ENCODE measurements around the gene ERN1.

Gene ERN1

DNA sequence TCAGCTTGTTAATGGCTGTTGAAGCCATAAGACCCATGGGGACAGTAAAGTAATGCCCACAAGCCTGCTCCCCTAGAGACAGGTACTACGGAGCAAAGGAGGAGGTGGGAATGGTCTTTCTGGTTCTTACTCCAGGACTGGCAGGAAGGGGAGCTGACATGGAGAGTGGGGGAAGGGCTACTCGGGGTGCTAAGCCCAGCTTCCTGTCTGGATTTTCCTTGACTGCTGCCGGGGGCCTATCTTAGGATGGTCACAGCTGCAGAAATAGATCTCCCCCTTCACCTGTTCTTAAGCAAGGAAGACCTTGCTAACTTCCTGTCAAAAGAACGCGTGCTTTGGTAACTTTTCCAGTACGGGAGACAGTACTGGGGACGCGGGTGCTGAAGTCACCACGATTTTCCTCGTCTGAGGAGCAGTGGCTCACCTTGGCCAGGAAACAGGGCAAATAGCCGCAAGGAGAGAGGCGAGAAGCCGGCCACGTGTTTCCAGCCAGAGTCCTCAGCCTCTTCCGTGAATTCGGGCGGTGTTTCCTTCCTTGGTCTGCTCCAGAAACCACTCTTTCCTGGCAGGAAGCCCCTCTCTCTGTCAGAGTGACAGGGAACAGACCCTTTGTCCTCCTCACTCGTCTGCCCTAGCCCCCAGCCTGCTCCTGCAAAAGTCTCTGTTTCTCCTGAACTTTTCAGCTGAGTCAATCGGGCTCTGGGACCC, 132.4 kb downstream of the ERN1 start:
- Mint-ChIP-seq H3K27me3 (ENCODE audit: low read depth) (peaks cover 32% of the 10 kb centered on the region), H3K4me1 (peaks cover 18% of the 10 kb centered on the region), H3K4me3 (peak overlapping the region; percentile 82 to 89 (median 86)), H3K36me3 (ENCODE audit: low read depth) (no peaks in the 10 kb centered on the region), H3K9me3 (no peaks in the 10 kb centered on the region), H3K27ac (no peak overlapping the region)
- TF ChIP-seq, protein P1, sequence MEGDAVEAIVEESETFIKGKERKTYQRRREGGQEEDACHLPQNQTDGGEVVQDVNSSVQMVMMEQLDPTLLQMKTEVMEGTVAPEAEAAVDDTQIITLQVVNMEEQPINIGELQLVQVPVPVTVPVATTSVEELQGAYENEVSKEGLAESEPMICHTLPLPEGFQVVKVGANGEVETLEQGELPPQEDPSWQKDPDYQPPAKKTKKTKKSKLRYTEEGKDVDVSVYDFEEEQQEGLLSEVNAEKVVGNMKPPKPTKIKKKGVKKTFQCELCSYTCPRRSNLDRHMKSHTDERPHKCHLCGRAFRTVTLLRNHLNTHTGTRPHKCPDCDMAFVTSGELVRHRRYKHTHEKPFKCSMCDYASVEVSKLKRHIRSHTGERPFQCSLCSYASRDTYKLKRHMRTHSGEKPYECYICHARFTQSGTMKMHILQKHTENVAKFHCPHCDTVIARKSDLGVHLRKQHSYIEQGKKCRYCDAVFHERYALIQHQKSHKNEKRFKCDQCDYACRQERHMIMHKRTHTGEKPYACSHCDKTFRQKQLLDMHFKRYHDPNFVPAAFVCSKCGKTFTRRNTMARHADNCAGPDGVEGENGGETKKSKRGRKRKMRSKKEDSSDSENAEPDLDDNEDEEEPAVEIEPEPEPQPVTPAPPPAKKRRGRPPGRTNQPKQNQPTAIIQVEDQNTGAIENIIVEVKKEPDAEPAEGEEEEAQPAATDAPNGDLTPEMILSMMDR (IDR thresholded peaks at IDR 0.05; ENCODE audit: unreplicated experiment in 3 of 3), result no peak

DNA sequence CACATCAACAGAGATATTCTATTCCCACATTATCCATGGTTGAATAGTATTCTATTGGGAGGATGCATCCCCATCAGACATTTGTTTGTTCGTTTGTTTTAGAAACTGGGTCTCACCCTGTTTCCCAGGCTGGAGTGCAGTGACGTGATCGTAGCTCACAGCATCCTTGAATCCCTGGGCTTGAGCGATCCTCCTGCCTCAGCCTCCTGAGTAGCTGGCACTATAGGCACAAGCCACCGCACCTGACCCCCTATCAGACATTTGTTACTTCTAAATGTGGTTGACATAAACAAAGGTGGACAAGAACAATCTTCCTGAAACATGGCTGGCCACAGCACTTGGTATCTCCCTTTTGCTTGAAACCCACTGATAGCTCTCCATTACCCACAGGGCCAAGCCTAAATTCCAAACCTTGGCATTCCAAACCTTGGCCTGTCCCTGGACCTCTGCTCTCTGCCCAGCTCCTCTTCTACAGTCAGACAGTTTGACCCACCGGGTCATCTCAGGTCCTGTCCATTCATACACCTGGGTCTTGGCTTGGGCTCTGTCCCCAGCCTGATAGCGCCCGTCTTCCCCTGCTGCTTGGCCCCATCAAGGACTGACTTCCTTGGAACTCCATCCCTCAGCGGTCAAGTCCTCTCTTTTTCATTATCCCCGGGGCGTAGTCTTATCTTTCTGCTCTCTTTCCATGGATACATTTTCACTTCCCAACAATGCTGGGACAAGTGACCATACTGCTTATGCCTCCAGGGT, 133.3 kb downstream of the ERN1 start:
- TF ChIP-seq, protein P1 (IDR thresholded peaks at IDR 0.05; ENCODE audit: unreplicated experiment in 3 of 3), result no peak
- no peaks in the 10 kb centered on the region for H3K9me3 Mint-ChIP-seq
- H3K27ac Mint-ChIP-seq, result no peak overlapping the region
- peaks cover 41% of the 10 kb centered on the region for H3K27me3 Mint-ChIP-seq (ENCODE audit: low read depth)
- H3K36me3 Mint-ChIP-seq (ENCODE audit: low read depth), result no peaks in the 10 kb centered on the region
- H3K4me3 Mint-ChIP-seq, result peak overlapping the region in 2 of 3 experiments; percentile 82 to 86
- peaks cover 18% of the 10 kb centered on the region for H3K4me1 Mint-ChIP-seq

DNA sequence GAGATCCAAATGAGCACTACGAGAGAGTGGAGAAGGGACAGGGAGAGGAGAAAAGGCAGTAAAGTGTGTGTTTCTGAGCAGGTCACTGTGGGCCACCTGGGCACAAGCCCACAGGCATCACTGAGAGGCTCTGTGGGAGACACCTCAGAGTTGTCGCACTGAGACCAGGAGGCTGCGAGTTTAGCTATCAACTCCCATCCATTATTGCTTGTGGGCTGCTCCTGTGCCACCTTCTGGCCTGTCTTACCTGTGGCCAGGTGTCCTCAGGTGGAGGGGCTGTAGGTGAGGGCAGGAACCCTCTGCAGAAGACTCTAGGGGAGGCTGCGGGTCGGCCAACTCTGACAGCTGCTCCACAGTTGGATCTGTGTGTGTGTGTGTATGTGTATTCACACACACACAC, 134.3 kb downstream of the ERN1 start:
- Mint-ChIP-seq H3K36me3 (ENCODE audit: low read depth) (no peaks in the 10 kb centered on the region), H3K4me3 (peak overlapping the region; percentile 38 to 50 (median 40)), H3K9me3 (no peaks in the 10 kb centered on the region), H3K4me1 (peaks cover 22% of the 10 kb centered on the region), H3K27me3 (ENCODE audit: low read depth) (peaks cover 45% of the 10 kb centered on the region), H3K27ac (no peak overlapping the region)
- TF ChIP-seq, protein P1 (IDR thresholded peaks at IDR 0.05; ENCODE audit: unreplicated experiment in 3 of 3), result no peak

GRCh38 chr17:63993368-63993985, 136.5 kb downstream of the ERN1 start:
- Mint-ChIP-seq H3K27ac (no peak overlapping the region), H3K4me1 (peaks cover 25% of the 10 kb centered on the region), H3K36me3 (ENCODE audit: low read depth) (no peaks in the 10 kb centered on the region), H3K27me3 (ENCODE audit: low read depth) (peaks cover 46% of the 10 kb centered on the region), H3K9me3 (no peaks in the 10 kb centered on the region), H3K4me3 (no peak overlapping the region)
- TF ChIP-seq, protein P1 (IDR thresholded peaks at IDR 0.05; ENCODE audit: unreplicated experiment in 3 of 3), result no peak

GRCh38 chr17:63991611-63992010, 138.3 kb downstream of the ERN1 start:
- Mint-ChIP-seq H3K27me3 (ENCODE audit: low read depth) (peaks cover 40% of the 10 kb centered on the region), H3K4me3 (no peak overlapping the region), H3K27ac (no peak overlapping the region), H3K36me3 (ENCODE audit: low read depth) (no peaks in the 10 kb centered on the region), H3K4me1 (peaks cover 14% of the 10 kb centered on the region), H3K9me3 (no peaks in the 10 kb centered on the region)
- TF ChIP-seq, protein P1 (IDR thresholded peaks at IDR 0.05; ENCODE audit: unreplicated experiment in 3 of 3), result no peak

All from nephron (organoid).